Measurements from ENCODE around the gene TRPM2.
A peak's percentile ranks its signal among the peaks of the same experiment; 100 is the strongest.
"Not testable (repeated sequence)": the region's sequence is repeated elsewhere in the genome, so short reads cannot be mapped to it uniquely, and the experiment has no call there.

Gene TRPM2

GRCh38 chr21:44375281-44375651 is 21.8 kb downstream of the TRPM2 start:
- peak; percentile 11 for DNase-seq (ENCODE audit: low spot score)

GRCh38 chr21:44375761-44376241 is 22.4 kb downstream of the TRPM2 start:
- no peak for DNase-seq (ENCODE audit: low spot score)

- no peak for DNase-seq (ENCODE audit: low spot score)
Measured at GRCh38 chr21:44376606-44377005, 23.2 kb downstream of the TRPM2 start.

GRCh38 chr21:44377201-44377921 is 23.9 kb downstream of the TRPM2 start:
- DNase-seq (ENCODE audit: low spot score) = no peak

GRCh38 chr21:44377922-44378645 is 24.7 kb downstream of the TRPM2 start:
- DNase-seq (ENCODE audit: low spot score) = no peak

- DNase-seq (ENCODE audit: low spot score) = no peak
Measured at GRCh38 chr21:44378646-44379514, 25.5 kb downstream of the TRPM2 start.

- DNase-seq (ENCODE audit: low spot score) = no peak
Measured at GRCh38 chr21:44379515-44379848, 26.1 kb downstream of the TRPM2 start.

GRCh38 chr21:44379991-44380865 is 26.8 kb downstream of the TRPM2 start:
- DNase-seq (ENCODE audit: low spot score) = no peak

- DNase-seq (ENCODE audit: low spot score) = no peak
Measured at GRCh38 chr21:44380876-44381275, 27.5 kb downstream of the TRPM2 start.

GRCh38 chr21:44381874-44382273 is 28.5 kb downstream of the TRPM2 start:
- no peak for DNase-seq (ENCODE audit: low spot score)

GRCh38 chr21:44382536-44382935 is 29.1 kb downstream of the TRPM2 start:
- no peak for DNase-seq (ENCODE audit: low spot score)

GRCh38 chr21:44383216-44383615 is 29.8 kb downstream of the TRPM2 start:
- no peak for DNase-seq (ENCODE audit: low spot score)

GRCh38 chr21:44384968-44385367 is 31.5 kb downstream of the TRPM2 start:
- no peak for DNase-seq (ENCODE audit: low spot score)

- DNase-seq (ENCODE audit: low spot score) = no peak
Measured at GRCh38 chr21:44389335-44389734, 35.9 kb downstream of the TRPM2 start.

- DNase-seq (ENCODE audit: low spot score) = no peak
Measured at GRCh38 chr21:44390886-44391285, 37.5 kb downstream of the TRPM2 start.

- DNase-seq (ENCODE audit: low spot score) = no peak
Measured at GRCh38 chr21:44391345-44392091, 38.1 kb downstream of the TRPM2 start.

- no peak for DNase-seq (ENCODE audit: low spot score)
Measured at GRCh38 chr21:44392185-44392584, 38.8 kb downstream of the TRPM2 start.

GRCh38 chr21:44392916-44393315 is 39.5 kb downstream of the TRPM2 start:
- no peak for DNase-seq (ENCODE audit: low spot score)

- DNase-seq (ENCODE audit: low spot score) = no peak
Measured at GRCh38 chr21:44394733-44395132, 41.3 kb downstream of the TRPM2 start.

GRCh38 chr21:44395260-44395659 is 41.8 kb downstream of the TRPM2 start:
- DNase-seq (ENCODE audit: low spot score) = no peak

GRCh38 chr21:44396803-44397202 is 43.4 kb downstream of the TRPM2 start:
- not testable (repeated sequence) for DNase-seq (ENCODE audit: low spot score)
